RPMI8226 (cell line): ENCODE data around the gene TBC1D19.

Source experiments
- DNase-seq: peaks from one replicate; pipeline ENCODE4 v3.0.0-alpha.2; 2015

TBC1D19 gene

GRCh38 chr4:26785810-26786209 lies 201.9 kb downstream of the TBC1D19 start:
- no peak for DNase-seq

GRCh38 chr4:26786916-26787315 lies 203.0 kb downstream of the TBC1D19 start:
- no peak for DNase-seq

- no peak for DNase-seq
Measured at GRCh38 chr4:26787461-26788340, 203.8 kb downstream of the TBC1D19 start.

- no peak for DNase-seq
Measured at GRCh38 chr4:26788341-26788733, 204.5 kb downstream of the TBC1D19 start.

- DNase-seq, result no peak
Measured at GRCh38 chr4:26789208-26789607, 205.3 kb downstream of the TBC1D19 start.

- no peak for DNase-seq
Measured at GRCh38 chr4:26791346-26791745, 207.5 kb downstream of the TBC1D19 start.

- no peak for DNase-seq
Measured at GRCh38 chr4:26792639-26793038, 208.8 kb downstream of the TBC1D19 start.

- DNase-seq, result no peak
Measured at GRCh38 chr4:26793735-26794134, 209.9 kb downstream of the TBC1D19 start.

GRCh38 chr4:26796081-26796480 lies 212.2 kb downstream of the TBC1D19 start:
- DNase-seq, result no peak

GRCh38 chr4:26802790-26803189 lies 218.9 kb downstream of the TBC1D19 start:
- no peak for DNase-seq

- no peak for DNase-seq
Measured at GRCh38 chr4:26803211-26803861, 219.5 kb downstream of the TBC1D19 start.

GRCh38 chr4:26804451-26804850 lies 220.6 kb downstream of the TBC1D19 start:
- no peak for DNase-seq

GRCh38 chr4:26804925-26805324 lies 221.0 kb downstream of the TBC1D19 start:
- no peak for DNase-seq
